CD14-positive monocyte (primary cell): Measurements from ENCODE around the gene FRZB. TPM values are rescaled to one million over a fixed set of nuclear protein-coding genes. Genes with fewer than 3 reads are reported as not detected.

Experiments used
- DNase-seq, 3 donors: peaks; one replicate each; pipeline ENCODE4 v3.0.0-alpha.2; 2011 to 2022
- H2AFZ ChIP-seq: 2 replicates; pipeline ENCODE4 v1.6.0; 2012; ENCODE audit warnings: mild to moderate bottlenecking, low read depth, low read length, inconsistent platforms; ENCODE audit not compliant: insufficient read depth, poor library complexity, severe bottlenecking
- H3K27ac ChIP-seq, 2 donors: 1 replicate in 1 of 2; 2 replicates in 1 of 2; pipeline ENCODE4 v1.5.1; 2012 to 2013; ENCODE audit warnings: low read length in 2 of 2, control low read depth in 1 of 2, inconsistent platforms in 1 of 2, low read depth in 1 of 2, mild to moderate bottlenecking in 1 of 2
- H3K27me3 ChIP-seq, 2 donors: one replicate each; pipeline versions ENCODE4 v1.6.0 to v1.6.1; 2011 to 2013; ENCODE audit warnings: low read length in 2 of 2; ENCODE audit not compliant: control insufficient read depth in 2 of 2, insufficient read depth in 2 of 2
- H3K36me3 ChIP-seq, 2 donors: replicated peaks in 1 of 2; 1 replicate in 1 of 2; 2 replicates in 1 of 2; pipeline versions ENCODE4 v1.5.1 to v1.6.1; 2012 to 2013; ENCODE audit warnings: low read length in 2 of 2, control low read depth in 1 of 2, inconsistent platforms in 1 of 2, mild to moderate bottlenecking in 1 of 2; ENCODE audit not compliant: insufficient read depth in 2 of 2, control insufficient read depth in 1 of 2
- H3K4me1 ChIP-seq, 2 donors: 1 replicate in 1 of 2; 2 replicates in 1 of 2; pipeline versions ENCODE4 v1.5.1 to v1.6.1; 2012 to 2013; ENCODE audit warnings: low read length in 2 of 2, control low read depth in 1 of 2, inconsistent platforms in 1 of 2, mild to moderate bottlenecking in 1 of 2, moderate library complexity in 1 of 2; ENCODE audit not compliant: insufficient read depth in 2 of 2, control insufficient read depth in 1 of 2
- H3K4me2 ChIP-seq: replicated peaks from 2 replicates; pipeline ENCODE3; 2012; ENCODE audit warnings: low read length, moderate library complexity, mild to moderate bottlenecking; ENCODE audit not compliant: poor library complexity, severe bottlenecking; ENCODE audit errors: extremely low read depth
- H3K4me3 ChIP-seq, 3 experiments: fragments of 200-600 bp in 1 of 3; sonication (generic) in 1 of 3; replicated peaks in 1 of 3; 1 replicate in 2 of 3; 2 replicates in 1 of 3; pipeline ENCODE4 v1.5.1; 2011 to 2013; ENCODE audit warnings: low read length in 3 of 3, mild to moderate bottlenecking in 3 of 3, control low read depth in 2 of 3, low read depth in 2 of 3, inconsistent platforms in 1 of 3, moderate library complexity in 1 of 3
- H3K79me2 ChIP-seq: 2 replicates; pipeline ENCODE4 v1.6.0; 2012; ENCODE audit warnings: mild to moderate bottlenecking, control low read depth, inconsistent platforms, low read length, moderate library complexity; ENCODE audit not compliant: insufficient read depth
- H3K9ac ChIP-seq: 2 replicates; pipeline ENCODE4 v1.6.0; 2017; ENCODE audit warnings: low read length, mild to moderate bottlenecking; ENCODE audit not compliant: insufficient read depth, poor library complexity, severe bottlenecking
- H3K9me3 ChIP-seq, 2 donors: replicated peaks in 1 of 2; 1 replicate in 1 of 2; 2 replicates in 1 of 2; pipeline versions ENCODE4 v1.5.1 to v1.6.1; 2012 to 2013; ENCODE audit warnings: low read length in 2 of 2, control low read depth in 1 of 2; ENCODE audit not compliant: control insufficient read depth in 1 of 2, insufficient read depth in 1 of 2
- H4K20me1 ChIP-seq: 2 replicates; pipeline ENCODE4 v1.6.0; 2012; ENCODE audit warnings: mild to moderate bottlenecking, low read length, control low read depth, moderate library complexity; ENCODE audit not compliant: insufficient read depth
- H3K27ac Mint-ChIP-seq, 7 donors: one replicate each; pipeline ENCODE4 v1.8.0; 2020; ENCODE audit warnings: mild to moderate bottlenecking in 7 of 7, mixed read lengths in 7 of 7, moderate library complexity in 6 of 7, inconsistent platforms in 2 of 7
- H3K27me3 Mint-ChIP-seq, 3 donors: one replicate each; pipeline ENCODE4 v1.8.0; 2021 to 2022; ENCODE audit warnings: low read depth in 3 of 3, mild to moderate bottlenecking in 3 of 3, mixed read lengths in 3 of 3, moderate library complexity in 3 of 3, inconsistent platforms in 1 of 3
- H3K36me3 Mint-ChIP-seq, 2 donors: one replicate each; pipeline ENCODE4 v1.8.0; 2020; ENCODE audit warnings: mixed read lengths in 2 of 2, inconsistent platforms in 1 of 2, mild to moderate bottlenecking in 1 of 2
- H3K4me1 Mint-ChIP-seq: one replicate; pipeline ENCODE4 v1.8.0; 2020; ENCODE audit warnings: mild to moderate bottlenecking, mixed read lengths
- H3K4me3 Mint-ChIP-seq, 2 donors: one replicate each; pipeline ENCODE4 v1.8.0; 2020; ENCODE audit warnings: mild to moderate bottlenecking in 2 of 2, mixed read lengths in 2 of 2, moderate library complexity in 1 of 2
- H3K9me3 Mint-ChIP-seq, 7 donors: one replicate each; pipeline ENCODE4 v1.8.0; 2020 to 2022; ENCODE audit warnings: mixed read lengths in 7 of 7, mild to moderate bottlenecking in 6 of 7, moderate library complexity in 6 of 7, inconsistent platforms in 2 of 7
- CTCF ChIP-seq: fragments of 200-600 bp; IDR thresholded peaks from one replicate; pipeline ENCODE4 v1.8.0; 2022; ENCODE audit warnings: antibody characterized with exemption, mild to moderate bottlenecking
- WGBS: methylation state at CpG from one replicate; pipeline ENCODE4 v1.1.5; 2013; ENCODE audit warnings: missing lambda C conversion rate; ENCODE audit not compliant: insufficient coverage; 5-methylcytosine and 5-hydroxymethylcytosine counted together
- intact Hi-C, 2 donors: fragments of 100-400 bp; cut with micrococcal nuclease; formaldehyde crosslinking; loops; one replicate each; pipeline versions ENCODE4 v1.15.0 to v1.15.1; 2023
- polyA plus RNA-seq, 3 donors: library from polyadenylated mRNA; depleted of rRNA in 1 of 3; unstranded in 2 of 3; stranded (reverse) in 1 of 3; fragments of 300-500 nt in 2 of 3; fragments of >200 nt in 1 of 3; fragmentation: Illumina TruSeq in 2 of 3; gene quantifications; 1 replicate in 2 of 3; 2 replicates in 1 of 3; pipeline ENCODE4 v1.2.3, GENCODE V29; 2012 to 2021

FRZB gene
- polyA plus RNA-seq, 3 donors = not detected

- H3K27me3 Mint-ChIP-seq = peaks cover 1 to 2% (median 1%) of the 10 kb centered on the region in 3 donors
- H3K4me3 Mint-ChIP-seq = no peak overlapping the region
- no peak overlapping the region for H3K4me3 ChIP-seq
- H3K4me1 ChIP-seq = no peaks in the 10 kb centered on the region
- no peaks in the 10 kb centered on the region for H3K79me2 ChIP-seq
- no peak overlapping the region for H3K9ac ChIP-seq
- H3K27ac ChIP-seq = no peak overlapping the region
- H3K4me1 Mint-ChIP-seq = no peaks in the 10 kb centered on the region
- no peaks in the 10 kb centered on the region for H3K36me3 Mint-ChIP-seq
- 100% methylated on average over 3 of the region's 7 CpGs for WGBS
- no peak overlapping the region for H2AFZ ChIP-seq
- intact Hi-C loops = no loop called here
- no peak for DNase-seq
- no peaks in the 10 kb centered on the region for H4K20me1 ChIP-seq
- no peaks in the 10 kb centered on the region for H3K36me3 ChIP-seq
- no peaks in the 10 kb centered on the region for H3K27me3 ChIP-seq
- peaks cover 5 to 8% of the 10 kb centered on the region in 2 donors for H3K9me3 ChIP-seq
- no peak overlapping the region for H3K27ac Mint-ChIP-seq
- H3K9me3 Mint-ChIP-seq = peaks cover 0 to 11% (median 5%) of the 10 kb centered on the region in 7 donors
- TF ChIP-seq CTCF = no peak
- H3K4me2 ChIP-seq = no peak overlapping the region
Observed at GRCh38 chr2:182890305-182890704, 23.9 kb upstream of the FRZB start.

GRCh38 chr2:182887753-182888415, 21.4 kb upstream of the FRZB start:
- H3K9me3 Mint-ChIP-seq = no peaks in the 10 kb centered on the region
- H3K27me3 Mint-ChIP-seq = peaks cover 1 to 4% (median 1%) of the 10 kb centered on the region in 3 donors
- no CpG with 5 or more reads among the region's 4 CpGs for WGBS
- no peak overlapping the region for H3K4me3 Mint-ChIP-seq
- no peaks in the 10 kb centered on the region for H3K9me3 ChIP-seq
- TF ChIP-seq CTCF = no peak
- intact Hi-C loops = no loop called here
- H3K27ac ChIP-seq = no peak overlapping the region
- H3K79me2 ChIP-seq = no peaks in the 10 kb centered on the region
- no peak overlapping the region for H2AFZ ChIP-seq
- no peaks in the 10 kb centered on the region for H4K20me1 ChIP-seq
- no peaks in the 10 kb centered on the region for H3K27me3 ChIP-seq
- H3K4me1 ChIP-seq = no peaks in the 10 kb centered on the region
- H3K4me1 Mint-ChIP-seq = no peaks in the 10 kb centered on the region
- H3K36me3 Mint-ChIP-seq = no peaks in the 10 kb centered on the region
- no peak overlapping the region for H3K4me2 ChIP-seq
- no peak overlapping the region for H3K27ac Mint-ChIP-seq
- no peak overlapping the region for H3K4me3 ChIP-seq
- H3K9ac ChIP-seq = no peak overlapping the region
- no peak for DNase-seq
- H3K36me3 ChIP-seq = no peaks in the 10 kb centered on the region
